Neural progenitor cell (in vitro differentiated cells): Measurements from ENCODE around the gene ZNF592. TPM values are rescaled to one million over a fixed set of nuclear protein-coding genes. Genes with fewer than 3 reads are reported as not detected.

Experiments
- DNase-seq: peaks from one replicate; pipeline ENCODE4 v3.0.0-alpha.2; 2016; ENCODE audit warnings: low spot score
- H2AFZ ChIP-seq: fragments of 200-600 bp; sonication (generic); replicated peaks from 2 replicates; pipeline ENCODE4 v1.6.1; 2016; ENCODE audit warnings: antibody characterized with exemption
- H3F3A ChIP-seq: fragments of 200-600 bp; sonication (generic); 2 replicates; pipeline ENCODE4 v1.6.1; 2016; ENCODE audit warnings: antibody characterized with exemption, low read depth
- H3K27ac ChIP-seq: fragments of 200-600 bp; sonication (generic); 2 replicates; pipeline ENCODE4 v1.5.1; 2016; ENCODE audit warnings: mild to moderate bottlenecking
- H3K27me3 ChIP-seq: fragments of 200-600 bp; sonication (generic); 2 replicates; pipeline ENCODE4 v1.6.1; 2016; ENCODE audit warnings: mild to moderate bottlenecking, moderate library complexity
- H3K36me3 ChIP-seq: fragments of 200-600 bp; sonication (generic); 2 replicates; pipeline ENCODE4 v1.5.1; 2016
- H3K4me1 ChIP-seq: fragments of 200-600 bp; sonication (generic); 2 replicates; pipeline ENCODE4 v1.6.1; 2016; ENCODE audit warnings: mixed run types
- H3K4me2 ChIP-seq: fragments of 200-600 bp; sonication (generic); 2 replicates; pipeline ENCODE4 v1.6.1; 2016
- H3K4me3 ChIP-seq: fragments of 200-600 bp; sonication (generic); 2 replicates; pipeline ENCODE4 v1.5.1; 2016
- H3K79me2 ChIP-seq: fragments of 200-600 bp; sonication (generic); 2 replicates; pipeline ENCODE4 v1.6.1; 2016; ENCODE audit warnings: low read depth
- H3K9ac ChIP-seq: fragments of 200-600 bp; sonication (generic); 2 replicates; pipeline ENCODE4 v1.6.1; 2016
- H3K9me3 ChIP-seq: fragments of 200-600 bp; sonication (generic); 2 replicates; pipeline ENCODE4 v1.5.1; 2016; ENCODE audit warnings: low read depth
- H4K20me1 ChIP-seq: fragments of 200-600 bp; sonication (generic); 2 replicates; pipeline ENCODE4 v1.6.1; 2016; ENCODE audit warnings: low read depth
- H3K27ac Mint-ChIP-seq: 3 replicates; pipeline ENCODE4 v1.8.0; 2021; ENCODE audit warnings: mixed read lengths
- H3K27me3 Mint-ChIP-seq: 2 replicates; pipeline ENCODE4 v1.8.0; 2022; ENCODE audit warnings: low read depth, mild to moderate bottlenecking, inconsistent platforms, moderate library complexity, mixed read lengths; ENCODE audit not compliant: insufficient read depth
- H3K36me3 Mint-ChIP-seq: 3 replicates; pipeline ENCODE4 v1.8.0; 2021; ENCODE audit warnings: mixed read lengths
- H3K4me1 Mint-ChIP-seq: 3 replicates; pipeline ENCODE4 v1.8.0; 2021; ENCODE audit warnings: mixed read lengths
- H3K4me3 Mint-ChIP-seq: 3 replicates; pipeline ENCODE4 v1.8.0; 2021; ENCODE audit warnings: mild to moderate bottlenecking, moderate library complexity, mixed read lengths
- H3K9me3 Mint-ChIP-seq: 3 replicates; pipeline ENCODE4 v1.8.0; 2020; ENCODE audit warnings: mixed read lengths
- CTCF ChIP-seq: fragments of 200-600 bp; sonication (generic); IDR thresholded peaks from 2 replicates; pipeline ENCODE4 v1.5.1; 2017; ENCODE audit warnings: antibody characterized with exemption, mild to moderate bottlenecking
- EZH2 ChIP-seq: fragments of 200-600 bp; sonication (generic); IDR thresholded peaks from 2 replicates; pipeline ENCODE4 v1.6.1; 2017; ENCODE audit warnings: antibody characterized with exemption, mild to moderate bottlenecking, moderate library complexity
- EZH2phosphoT487 ChIP-seq: fragments of 200-600 bp; sonication (generic); IDR thresholded peaks from 2 replicates; pipeline ENCODE4 v1.6.1; 2017; ENCODE audit warnings: antibody characterized with exemption
- total RNA-seq: library from RNA; depleted of rRNA; stranded (reverse); fragments of >200 nt; gene quantifications from 2 replicates; pipeline ENCODE4 v1.2.3, GENCODE V29; 2015; ENCODE audit warnings: low replicate concordance

ZNF592 gene
- total RNA-seq, 1 donor from 2014 or later, result 5.8 TPM

- H3K4me1 Mint-ChIP-seq, result peaks cover 3% of the 10 kb centered on the region
- peaks cover 3% of the 10 kb centered on the region for H3K27me3 Mint-ChIP-seq
- Histone ChIP-seq H3K27me3 (no peaks in the 10 kb centered on the region), H2AFZ (no peak overlapping the region), H3F3A (no peaks in the 10 kb centered on the region), H3K79me2 (no peaks in the 10 kb centered on the region), H3K4me3 (no peak overlapping the region), H4K20me1 (no peaks in the 10 kb centered on the region), H3K4me2 (no peak overlapping the region), H3K9me3 (no peaks in the 10 kb centered on the region), H3K27ac (no peak overlapping the region), H3K4me1 (peaks cover 9% of the 10 kb centered on the region), H3K9ac (no peak overlapping the region), H3K36me3 (no peaks in the 10 kb centered on the region)
- DNase-seq, result no peak
- H3K4me3 Mint-ChIP-seq, result no peak overlapping the region
- no peaks in the 10 kb centered on the region for H3K9me3 Mint-ChIP-seq
- no peak overlapping the region for H3K27ac Mint-ChIP-seq
- TF ChIP-seq EZH2phosphoT487, result no peak
- no peak for TF ChIP-seq CTCF
- no peak for TF ChIP-seq EZH2
- H3K36me3 Mint-ChIP-seq, result no peaks in the 10 kb centered on the region
These were observed 87.4 kb downstream of the ZNF592 start for GRCh38 chr15:84835661-84836337.

- no peak overlapping the region for H3K4me3 Mint-ChIP-seq
These were observed 88.5 kb downstream of the ZNF592 start for GRCh38 chr15:84836844-84837243.

GRCh38 chr15:84839714-84840113 lies 91.3 kb downstream of the ZNF592 start:
- Mint-ChIP-seq H3K27ac (no peak overlapping the region), H3K4me3 (no peak overlapping the region), H3K27me3 (peaks cover 5% of the 10 kb centered on the region), H3K36me3 (no peaks in the 10 kb centered on the region), H3K4me1 (no peaks in the 10 kb centered on the region), H3K9me3 (no peaks in the 10 kb centered on the region)
- Histone ChIP-seq H3K9me3 (no peaks in the 10 kb centered on the region), H3K4me2 (no peak overlapping the region), H3K4me3 (no peak overlapping the region), H3F3A (no peaks in the 10 kb centered on the region), H3K36me3 (no peaks in the 10 kb centered on the region), H3K9ac (no peak overlapping the region), H2AFZ (no peak overlapping the region), H3K27ac (no peak overlapping the region), H3K27me3 (no peaks in the 10 kb centered on the region), H3K79me2 (no peaks in the 10 kb centered on the region), H4K20me1 (no peaks in the 10 kb centered on the region), H3K4me1 (no peaks in the 10 kb centered on the region)
- no peak for TF ChIP-seq EZH2phosphoT487
- TF ChIP-seq EZH2, result no peak
- no peak for TF ChIP-seq CTCF
- no peak for DNase-seq

More at GRCh38 chr15:84836844-84837243, 88.5 kb downstream of the ZNF592 start:
- Histone ChIP-seq H3K27me3 (no peaks in the 10 kb centered on the region), H3K36me3 (no peaks in the 10 kb centered on the region), H2AFZ (no peak overlapping the region), H3F3A (no peaks in the 10 kb centered on the region), H3K4me1 (peaks cover 9% of the 10 kb centered on the region), H3K9ac (no peak overlapping the region), H3K79me2 (no peaks in the 10 kb centered on the region), H3K9me3 (no peaks in the 10 kb centered on the region), H4K20me1 (no peaks in the 10 kb centered on the region), H3K27ac (no peak overlapping the region), H3K4me2 (no peak overlapping the region), H3K4me3 (no peak overlapping the region)
- H3K4me1 Mint-ChIP-seq, result peaks cover 3% of the 10 kb centered on the region
- TF ChIP-seq EZH2, result no peak
- TF ChIP-seq EZH2phosphoT487, result no peak
- TF ChIP-seq CTCF, result no peak
- peaks cover 3% of the 10 kb centered on the region for H3K27me3 Mint-ChIP-seq
- DNase-seq, result no peak
- H3K27ac Mint-ChIP-seq, result no peak overlapping the region
- H3K9me3 Mint-ChIP-seq, result no peaks in the 10 kb centered on the region
- H3K36me3 Mint-ChIP-seq, result no peaks in the 10 kb centered on the region
